A549 (cell line): Measurements from ENCODE around the gene EGFL7.

Experiments
- BHLHE40 ChIP-seq: IDR thresholded peaks from 2 replicates; pipeline ENCODE4 v1.6.1; 2012; ENCODE audit warnings: low read depth, low read length, inconsistent platforms
- ESRRA ChIP-seq: fragments of 150-350 bp; IDR thresholded peaks from 2 replicates; pipeline ENCODE4 v1.6.1; 2014; ENCODE audit warnings: mild to moderate bottlenecking, low read length, borderline replicate concordance
- HDAC2 ChIP-seq: fragments of 200-600 bp; sonication (generic); IDR thresholded peaks from 2 replicates; pipeline ENCODE4 v1.6.1; 2016
- MAFK ChIP-seq: fragments of 450-650 bp; IDR thresholded peaks from 2 replicates; pipeline ENCODE4 v1.6.1; 2014; ENCODE audit not compliant: partially characterized antibody
- RARB ChIP-seq: fragments of 250-450 bp; sonication (Bioruptor Pico); IDR thresholded peaks from 2 replicates; pipeline ENCODE4 v1.8.0; 2021; ENCODE audit warnings: mild to moderate bottlenecking, moderate library complexity
- RFX5 ChIP-seq: fragments of 450-650 bp; IDR thresholded peaks from 2 replicates; pipeline ENCODE4 v1.7.1; 2014; ENCODE audit warnings: antibody characterized with exemption, mild to moderate bottlenecking, moderate library complexity
- RNF2 ChIP-seq: fragments of 200-600 bp; sonication (generic); IDR thresholded peaks from 2 replicates; pipeline ENCODE4 v1.6.1; 2016; ENCODE audit warnings: low read depth, mild to moderate bottlenecking, antibody characterized with exemption, moderate library complexity, borderline replicate concordance
- SMC3 ChIP-seq: fragments of >200 bp; sonication (Bioruptor Twin); formaldehyde crosslinking; IDR thresholded peaks from 3 replicates; pipeline ENCODE4 v1.6.1; 2018; ENCODE audit warnings: inconsistent platforms
- TF ChIP-seq, protein P1 (sequence below): fragments of >200 bp; sonication (Bioruptor Twin); formaldehyde crosslinking; IDR thresholded peaks from 3 replicates; pipeline ENCODE4 v1.5.1; 2016
- TF ChIP-seq, protein P2 (sequence below): fragments of 450-650 bp; IDR thresholded peaks from 2 replicates; pipeline ENCODE4 v1.6.1; 2014; ENCODE audit warnings: antibody characterized with exemption

DNA sequence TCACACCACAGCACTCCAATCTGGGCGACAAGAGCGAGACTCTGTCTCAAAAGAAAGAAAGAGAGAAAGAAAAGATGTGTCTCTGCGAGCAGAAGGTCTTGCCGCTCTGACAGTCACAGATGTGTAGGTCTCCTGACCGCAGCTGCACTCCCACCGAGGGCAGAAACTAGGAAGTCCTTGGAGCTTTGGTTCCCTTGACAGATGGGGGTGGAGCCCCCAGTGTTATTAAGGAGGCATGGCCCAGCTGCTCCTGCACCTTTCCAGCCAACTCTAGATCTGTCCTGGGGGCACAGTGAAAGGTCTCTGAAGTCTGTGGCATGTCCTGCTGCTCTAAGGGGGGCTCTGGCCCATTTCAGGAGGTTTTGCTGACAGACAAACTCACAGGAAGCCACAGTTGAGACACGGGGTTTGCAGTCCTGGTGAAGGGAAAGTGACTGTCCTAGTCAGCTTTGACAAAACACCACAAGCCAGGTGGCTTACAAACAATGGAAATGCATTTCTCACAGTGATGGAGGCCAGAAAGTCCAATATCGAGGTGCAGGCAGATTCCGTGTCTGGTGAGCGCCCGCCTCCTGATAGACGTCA, 40.7 kb downstream of the EGFL7 start:
- no peak for TF ChIP-seq RFX5
- TF ChIP-seq MAFK: no peak
- TF ChIP-seq, protein P1, sequence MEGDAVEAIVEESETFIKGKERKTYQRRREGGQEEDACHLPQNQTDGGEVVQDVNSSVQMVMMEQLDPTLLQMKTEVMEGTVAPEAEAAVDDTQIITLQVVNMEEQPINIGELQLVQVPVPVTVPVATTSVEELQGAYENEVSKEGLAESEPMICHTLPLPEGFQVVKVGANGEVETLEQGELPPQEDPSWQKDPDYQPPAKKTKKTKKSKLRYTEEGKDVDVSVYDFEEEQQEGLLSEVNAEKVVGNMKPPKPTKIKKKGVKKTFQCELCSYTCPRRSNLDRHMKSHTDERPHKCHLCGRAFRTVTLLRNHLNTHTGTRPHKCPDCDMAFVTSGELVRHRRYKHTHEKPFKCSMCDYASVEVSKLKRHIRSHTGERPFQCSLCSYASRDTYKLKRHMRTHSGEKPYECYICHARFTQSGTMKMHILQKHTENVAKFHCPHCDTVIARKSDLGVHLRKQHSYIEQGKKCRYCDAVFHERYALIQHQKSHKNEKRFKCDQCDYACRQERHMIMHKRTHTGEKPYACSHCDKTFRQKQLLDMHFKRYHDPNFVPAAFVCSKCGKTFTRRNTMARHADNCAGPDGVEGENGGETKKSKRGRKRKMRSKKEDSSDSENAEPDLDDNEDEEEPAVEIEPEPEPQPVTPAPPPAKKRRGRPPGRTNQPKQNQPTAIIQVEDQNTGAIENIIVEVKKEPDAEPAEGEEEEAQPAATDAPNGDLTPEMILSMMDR: no peak
- TF ChIP-seq, protein P2, sequence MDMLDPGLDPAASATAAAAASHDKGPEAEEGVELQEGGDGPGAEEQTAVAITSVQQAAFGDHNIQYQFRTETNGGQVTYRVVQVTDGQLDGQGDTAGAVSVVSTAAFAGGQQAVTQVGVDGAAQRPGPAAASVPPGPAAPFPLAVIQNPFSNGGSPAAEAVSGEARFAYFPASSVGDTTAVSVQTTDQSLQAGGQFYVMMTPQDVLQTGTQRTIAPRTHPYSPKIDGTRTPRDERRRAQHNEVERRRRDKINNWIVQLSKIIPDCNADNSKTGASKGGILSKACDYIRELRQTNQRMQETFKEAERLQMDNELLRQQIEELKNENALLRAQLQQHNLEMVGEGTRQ: no peak
- no peak for TF ChIP-seq RNF2
- TF ChIP-seq SMC3: no peak
- no peak for TF ChIP-seq ESRRA
- TF ChIP-seq HDAC2: no peak
- no peak for TF ChIP-seq BHLHE40
- no peak for TF ChIP-seq RARB (CRISPR knock-in tag)
